Activated CD4-positive, alpha-beta T cell treated with anti-CD3 and anti-CD28 coated beads for 36 hours (primary cell): ENCODE results near the gene FAM186B. TPM values are rescaled to one million over a fixed set of nuclear protein-coding genes. Genes with fewer than 3 reads are reported as not detected.

Experiments
- ATAC-seq: fragments of 200-7000 bp; cut with Tn5 transposase; one replicate; pipeline ENCODE4 v1.10.0; 2021; ENCODE audit warnings: mild to moderate bottlenecking, moderate library complexity
- CTCF ChIA-PET: fragments of 350-600 bp; sonication (Branson Sonifier 250); formaldehyde crosslinking; loops from one replicate; lab custom pipeline; 2021; ENCODE audit warnings: antibody characterized with exemption; lab: Charles Lee
- POLR2A ChIA-PET: fragments of 350-600 bp; sonication (Branson Sonifier 250); formaldehyde crosslinking; loops from one replicate; lab custom pipeline; 2021; ENCODE audit warnings: antibody characterized with exemption, inconsistent platforms; lab: Charles Lee
- DNase-seq: peaks from one replicate; pipeline ENCODE4 v3.0.0-alpha.2; 2020
- H3K27ac Mint-ChIP-seq: one replicate; pipeline ENCODE4 v1.8.0; 2021; ENCODE audit warnings: mixed read lengths
- H3K27me3 Mint-ChIP-seq: one replicate; pipeline ENCODE4 v1.8.0; 2021; ENCODE audit warnings: mixed read lengths
- H3K36me3 Mint-ChIP-seq: one replicate; pipeline ENCODE4 v1.8.0; 2021; ENCODE audit warnings: low read depth, mixed read lengths
- H3K4me1 Mint-ChIP-seq: one replicate; pipeline ENCODE4 v1.8.0; 2021; ENCODE audit warnings: mixed read lengths
- H3K4me3 Mint-ChIP-seq: one replicate; pipeline ENCODE4 v1.8.0; 2021; ENCODE audit warnings: mild to moderate bottlenecking, moderate library complexity, mixed read lengths
- H3K9me3 Mint-ChIP-seq: one replicate; pipeline ENCODE4 v1.8.0; 2021; ENCODE audit warnings: low read depth, mixed read lengths
- intact Hi-C, 2 experiments: fragments of 100-400 bp; cut with DNase I in 1 of 2; cut with micrococcal nuclease in 1 of 2; formaldehyde crosslinking; loops; one replicate each; pipeline versions ENCODE4 v1.14.2 to v1.15.1; 2022 to 2024; cut with DNase I, micrococcal nuclease
- total RNA-seq, 2 experiments: library from RNA; stranded (reverse); gene quantifications; one replicate each; pipeline ENCODE4 v1.2.3, GENCODE V29; 2021

FAM186B gene
- total RNA-seq, 2 experiments from 2014 or later: 0.05 to 0.07 TPM

- Mint-ChIP-seq H3K27me3 (no peaks in the 10 kb centered on the region), H3K9me3 (no peaks in the 10 kb centered on the region), H3K4me1 (peaks cover 37% of the 10 kb centered on the region), H3K27ac (peak within 1 kb of the TSS; percentile 95), H3K36me3 (peaks cover 10% of the 10 kb centered on the region), H3K4me3 (peak within 1 kb of the TSS; percentile 90)
- ChIA-PET CTCF (interaction anchor here (0.6 to 1.7 kb wide), 8 partner anchors 13 to 378 kb away, joined by 3 to 8 read pairs (median 4); partner anchors contain the start of gene PRPF40B), POLR2A (interaction anchor here (0.6 to 1.2 kb wide), 2 partner anchors 19 to 133 kb away, joined by 3 to 5 read pairs; no protein-coding TSS in a partner anchor)
- ATAC-seq: peak; percentile 88
- peak; percentile 93 for DNase-seq
- intact Hi-C loops: loop anchor here (1.0 to 10.0 kb wide), 16 partner anchors 55 to 599 kb away; partner anchors contain the start of genes PRPF40B (in 2 of the 2), SPATS2 (in 2 of the 2), BCDIN3D (in 1 of the 2) and CERS5 (in 1 of the 2)
These were observed 37.6 kb downstream of the FAM186B start, which contains the start of gene MCRS1 for GRCh38 chr12:49567611-49568441. Gene MCRS1 (minus strand): TSS chr12:49568142. CDS start chr12:49566731, 1,411 bp downstream.

GRCh38 chr12:49567302-49567610 lies 38.2 kb downstream of the FAM186B start:
- Mint-ChIP-seq H3K9me3 (no peaks in the 10 kb centered on the region), H3K36me3 (peaks cover 12% of the 10 kb centered on the region), H3K27me3 (no peaks in the 10 kb centered on the region), H3K4me1 (peaks cover 37% of the 10 kb centered on the region), H3K4me3 (peak overlapping the region; percentile 90), H3K27ac (peak overlapping the region; percentile 95)
- ChIA-PET POLR2A (interaction anchor here (0.7 to 1.2 kb wide), 3 partner anchors 19 to 284 kb away, joined by 4 to 5 read pairs (median 5); no protein-coding TSS in a partner anchor), CTCF (interaction anchor here (0.6 to 1.7 kb wide), 7 partner anchors 13 to 553 kb away, joined by 3 to 8 read pairs (median 4); partner anchors contain the start of gene PRPF40B)
- ATAC-seq (peak; percentile 31), DNase-seq (no peak)
- intact Hi-C loops: loop anchor here (1.0 to 10.0 kb wide), 6 partner anchors 200 to 549 kb away; partner anchors contain the start of genes BCDIN3D (in 1 of the 2), PRKAG1 (in 1 of the 2), RACGAP1 (in 1 of the 2) and SPATS2 (in 1 of the 2)

GRCh38 chr12:49566361-49566760 lies 39.1 kb downstream of the FAM186B start:
- no peak for ATAC-seq
- Mint-ChIP-seq H3K4me3 (peak overlapping the region; percentile 90), H3K4me1 (peaks cover 36% of the 10 kb centered on the region), H3K27ac (no peak overlapping the region), H3K36me3 (peaks cover 17% of the 10 kb centered on the region), H3K27me3 (no peaks in the 10 kb centered on the region), H3K9me3 (no peaks in the 10 kb centered on the region)
- intact Hi-C loops: loop anchor here (5.0 to 10.0 kb wide), 3 partner anchors 199 to 458 kb away; partner anchors contain the start of genes BCDIN3D (in 1 of the 2), RACGAP1 (in 1 of the 2) and SPATS2 (in 1 of the 2)
- ChIA-PET POLR2A (no interaction called here), CTCF (interaction anchor here (0.6 to 1.7 kb wide), 5 partner anchors 14 to 552 kb away, joined by 3 to 8 read pairs (median 3); no protein-coding TSS in a partner anchor)
- no peak for DNase-seq

- Mint-ChIP-seq H3K36me3 (peaks cover 21% of the 10 kb centered on the region), H3K27me3 (no peaks in the 10 kb centered on the region), H3K27ac (no peak overlapping the region), H3K4me1 (peaks cover 35% of the 10 kb centered on the region), H3K9me3 (no peaks in the 10 kb centered on the region), H3K4me3 (no peak overlapping the region)
- intact Hi-C loops: loop anchor here (5.0 to 10.0 kb wide), 3 partner anchors 198 to 459 kb away; partner anchors contain the start of genes BCDIN3D (in 1 of the 2), RACGAP1 (in 1 of the 2) and SPATS2 (in 1 of the 2)
- POLR2A ChIA-PET: no interaction called here
- no peak for ATAC-seq
- DNase-seq: no peak
- CTCF ChIA-PET: no interaction called here
These were observed 39.8 kb downstream of the FAM186B start for GRCh38 chr12:49565406-49566265.

GRCh38 chr12:49564686-49565405 lies 40.6 kb downstream of the FAM186B start:
- intact Hi-C loops: loop anchor here (5.0 to 10.0 kb wide), 3 partner anchors 198 to 460 kb away; partner anchors contain the start of genes BCDIN3D (in 1 of the 2), RACGAP1 (in 1 of the 2) and SPATS2 (in 1 of the 2)
- ATAC-seq (no peak), DNase-seq (no peak)
- Mint-ChIP-seq H3K4me1 (peaks cover 34% of the 10 kb centered on the region), H3K36me3 (peaks cover 22% of the 10 kb centered on the region), H3K9me3 (no peaks in the 10 kb centered on the region), H3K4me3 (no peak overlapping the region), H3K27me3 (no peaks in the 10 kb centered on the region), H3K27ac (no peak overlapping the region)
- CTCF ChIA-PET: no interaction called here
- POLR2A ChIA-PET: no interaction called here

GRCh38 chr12:49563951-49564685 lies 41.3 kb downstream of the FAM186B start:
- peaks cover 34% of the 10 kb centered on the region for H3K4me1 Mint-ChIP-seq
- no peak overlapping the region for H3K4me3 Mint-ChIP-seq
- H3K9me3 Mint-ChIP-seq: no peaks in the 10 kb centered on the region
- ATAC-seq (no peak), DNase-seq (no peak)
- no peaks in the 10 kb centered on the region for H3K27me3 Mint-ChIP-seq
- ChIA-PET CTCF (interaction anchor here (0.6 to 1.9 kb wide), 2 partner anchors 17 to 207 kb away, joined by 4 to 11 read pairs; no protein-coding TSS in a partner anchor), POLR2A (interaction anchor here (0.6 kb wide), 1 partner anchor 22 kb away, joined by 4 read pairs; no protein-coding TSS in a partner anchor)
- no peak overlapping the region for H3K27ac Mint-ChIP-seq
- H3K36me3 Mint-ChIP-seq: peaks cover 25% of the 10 kb centered on the region
- intact Hi-C loops: loop anchor here in 1 of 2 experiments (10.0 kb wide), 1 partner anchor 461 kb away; the partner anchor contains the start of gene RACGAP1

- Mint-ChIP-seq H3K36me3 (peaks cover 26% of the 10 kb centered on the region), H3K4me1 (peaks cover 31% of the 10 kb centered on the region), H3K27me3 (no peaks in the 10 kb centered on the region), H3K9me3 (no peaks in the 10 kb centered on the region), H3K4me3 (no peak overlapping the region), H3K27ac (no peak overlapping the region)
- intact Hi-C loops: loop anchor here in 1 of 2 experiments (10.0 kb wide), 1 partner anchor 462 kb away; the partner anchor contains the start of gene RACGAP1
- POLR2A ChIA-PET: no interaction called here
- DNase-seq: no peak
- no peak for ATAC-seq
- CTCF ChIA-PET: interaction anchor here (0.8 to 1.9 kb wide), 6 partner anchors 8 to 231 kb away, joined by 3 to 11 read pairs (median 4); no protein-coding TSS in a partner anchor
These were observed 42.6 kb downstream of the FAM186B start for GRCh38 chr12:49562831-49563230.

- DNase-seq (no peak), ATAC-seq (no peak)
- Mint-ChIP-seq H3K4me3 (no peak overlapping the region), H3K9me3 (no peaks in the 10 kb centered on the region), H3K27me3 (no peaks in the 10 kb centered on the region), H3K36me3 (peaks cover 26% of the 10 kb centered on the region), H3K27ac (no peak overlapping the region), H3K4me1 (peaks cover 29% of the 10 kb centered on the region)
- CTCF ChIA-PET: interaction anchor here (0.6 to 1.9 kb wide), 6 partner anchors 9 to 328 kb away, joined by 3 to 11 read pairs (median 4); no protein-coding TSS in a partner anchor
- intact Hi-C loops: loop anchor here in 1 of 2 experiments (10.0 kb wide), 1 partner anchor 463 kb away; the partner anchor contains the start of gene RACGAP1
- POLR2A ChIA-PET: no interaction called here
These were observed 43.2 kb downstream of the FAM186B start for GRCh38 chr12:49562233-49562632.

GRCh38 chr12:49560695-49561094 lies 44.7 kb downstream of the FAM186B start:
- Mint-ChIP-seq H3K9me3 (no peaks in the 10 kb centered on the region), H3K27ac (peak overlapping the region; percentile 42), H3K4me3 (no peak overlapping the region), H3K27me3 (no peaks in the 10 kb centered on the region), H3K4me1 (peaks cover 17% of the 10 kb centered on the region), H3K36me3 (peaks cover 26% of the 10 kb centered on the region)
- intact Hi-C loops: loop anchor here in 1 of 2 experiments (10.0 kb wide), 1 partner anchor 464 kb away; the partner anchor contains the start of gene RACGAP1
- POLR2A ChIA-PET: no interaction called here
- no peak for DNase-seq
- CTCF ChIA-PET: interaction anchor here (1.1 kb wide), 2 partner anchors 10 to 202 kb away, joined by 3 read pairs; no protein-coding TSS in a partner anchor
- ATAC-seq: no peak
